NCI-H128 (cell line): ENCODE data around the gene COX7A2.

Experiments
- DNase-seq: peaks from one replicate; lab custom pipeline; 2025; ENCODE audit not compliant: unreplicated experiment; lab: John Stamatoyannopoulos, UW

Gene COX7A2

GRCh38 chr6:75201901-75202672 lies 41.5 kb downstream of the COX7A2 start:
- DNase-seq = no peak

- DNase-seq = no peak
Observed at GRCh38 chr6:75201021-75201420, 42.6 kb downstream of the COX7A2 start.

- DNase-seq = no peak
Observed at GRCh38 chr6:75199889-75200288, 43.7 kb downstream of the COX7A2 start.

GRCh38 chr6:75196081-75196687 lies 47.4 kb downstream of the COX7A2 start:
- DNase-seq = no peak

- DNase-seq = no peak
Observed at GRCh38 chr6:75188221-75188925, 55.2 kb downstream of the COX7A2 start.
